H1 (cell line): ENCODE results near the gene THOC7. TPM values are rescaled to one million over a fixed set of nuclear protein-coding genes. Genes with fewer than 3 reads are reported as not detected.
A peak's percentile ranks its signal among the peaks of the same experiment; 100 is the strongest.

Source experiments
- BRCA1 ChIP-seq: IDR thresholded peaks from 2 replicates; pipeline ENCODE4 v1.6.1; 2012; ENCODE audit warnings: low read depth, low read length, improper control_type of control experiment
- CEBPB ChIP-seq: IDR thresholded peaks from 2 replicates; pipeline ENCODE4 v1.6.1; 2012; ENCODE audit warnings: low read depth, low read length
- CTBP2 ChIP-seq: IDR thresholded peaks from 2 replicates; pipeline ENCODE4 v1.7.0; 2011; ENCODE audit warnings: borderline replicate concordance, mild to moderate bottlenecking, moderate library complexity, mixed read lengths, low read length; ENCODE audit not compliant: insufficient read depth, insufficient read length
- GABPA ChIP-seq: IDR thresholded peaks from 2 replicates; pipeline ENCODE4 v1.6.1; 2011; ENCODE audit warnings: mild to moderate bottlenecking, low read length, moderate library complexity, borderline replicate concordance; ENCODE audit not compliant: insufficient read depth
- JUND ChIP-seq: IDR thresholded peaks from 2 replicates; pipeline ENCODE4 v1.6.1; 2011; ENCODE audit warnings: mild to moderate bottlenecking, improper control_type of control experiment, low read length
- PHF8 ChIP-seq: fragments of 200-600 bp; sonication (generic); conservative IDR thresholded peaks from 2 replicates; pipeline ENCODE4 v1.7.1; 2012; ENCODE audit warnings: low read depth, mild to moderate bottlenecking, inconsistent platforms, low read length, moderate library complexity
- RBBP5 ChIP-seq: IDR thresholded peaks from 2 replicates; pipeline ENCODE4 v1.7.1; 2012; ENCODE audit warnings: low read depth, mild to moderate bottlenecking, inconsistent platforms, low read length, moderate library complexity, borderline replicate concordance
- RNF2 ChIP-seq: fragments of 200-900, 300-1000 bp; sonication (generic); IDR thresholded peaks from 2 replicates; pipeline ENCODE4 v1.7.1; 2016; ENCODE audit warnings: borderline replicate concordance, low read depth, mild to moderate bottlenecking, antibody characterized with exemption, low read length; ENCODE audit not compliant: poor library complexity, severe bottlenecking; ENCODE audit errors: missing control alignments
- SAP30 ChIP-seq: fragments of 300-600 bp; sonication (generic); IDR thresholded peaks from 2 replicates; pipeline ENCODE4 v1.7.1; 2012; ENCODE audit warnings: low read length, moderate library complexity, mild to moderate bottlenecking, inconsistent platforms; ENCODE audit not compliant: insufficient read depth, insufficient replicate concordance
- SP2 ChIP-seq: IDR thresholded peaks from 2 replicates; pipeline ENCODE4 v1.6.1; 2012; ENCODE audit warnings: mild to moderate bottlenecking, low read length, inconsistent platforms
- TAF1 ChIP-seq: IDR thresholded peaks from 2 replicates; pipeline ENCODE4 v1.6.1; 2011; ENCODE audit warnings: mild to moderate bottlenecking, low read depth, low read length
- TAF7 ChIP-seq: optimal IDR thresholded peaks from 2 replicates; pipeline ENCODE3; 2011; ENCODE audit warnings: low read depth, mild to moderate bottlenecking, inconsistent platforms, low read length, moderate library complexity, borderline replicate concordance
- polyA plus RNA-seq, 7 experiments: library from polyadenylated mRNA; depleted of rRNA in 3 of 7; stranded (reverse) in 5 of 7; unstranded in 2 of 7; fragments of >200 nt in 5 of 7; fragments of 200-250 nt in 2 of 7; gene quantifications; 1 replicate in 5 of 7; 2 replicates in 1 of 7; 4 replicates in 1 of 7; pipeline versions ENCODE4 v1.2.1 to v1.2.3, GENCODE V29; 2011 to 2013; ENCODE audit warnings: missing spikeins in 2 of 7, mixed read lengths in 2 of 7
- total RNA-seq: library from RNA; stranded (reverse); fragmentation: NEBNext Ultra II Directional; extraction: Animal tissue kit (Norgen Biotek cat#: 25700); gene quantifications from 2 replicates; pipeline ENCODE4 v1.2.1, GENCODE V29; 2021
- TF ChIP-seq, protein P1 (sequence below): IDR thresholded peaks from 2 replicates; pipeline ENCODE4 v1.6.1; 2011; ENCODE audit warnings: low read depth, mild to moderate bottlenecking, low read length; ENCODE audit not compliant: insufficient read depth
- TF ChIP-seq, protein P2 (sequence below), 3 experiments: IDR thresholded peaks; 1 replicate in 2 of 3; 2 replicates in 1 of 3; pipeline versions ENCODE4 v1.5.1 to v1.6.1; 2011; ENCODE audit warnings: low read length in 3 of 3, mild to moderate bottlenecking in 3 of 3, inconsistent platforms in 2 of 3, low read depth in 1 of 3, moderate library complexity in 1 of 3; ENCODE audit not compliant: insufficient read depth in 1 of 3; ENCODE audit errors: control extremely low read depth in 1 of 3

Gene THOC7
- total and polyA plus RNA-seq, 2 of the 8 experiments (the other 6 are each of a cell fraction or from before 2014, with no cell fraction given), result 18.7 to 74.0 TPM

DNA sequence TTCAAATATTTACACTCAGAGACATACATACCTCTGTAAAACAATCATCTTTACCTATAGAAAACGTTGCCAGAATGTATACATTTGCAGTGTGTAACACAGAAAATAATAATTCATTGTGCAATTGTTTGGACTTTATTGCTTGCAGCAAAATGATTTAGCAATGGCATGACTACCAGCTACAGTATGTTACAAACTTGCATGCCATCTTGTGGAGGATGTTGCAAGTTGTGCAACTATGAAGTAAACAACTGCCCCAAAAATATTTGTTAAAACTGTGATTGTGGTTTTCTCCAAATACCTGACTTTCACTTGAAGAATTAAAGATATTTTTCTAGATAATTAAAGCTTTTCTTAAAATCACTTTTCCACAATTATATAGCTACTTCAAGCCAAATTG lies 71.6 kb downstream of the THOC7 start (continued):
- TF ChIP-seq BRCA1, result no peak
- 0 out of 2 replicates have a peak, but pooled peaks have one; percentile 57 for TF ChIP-seq CEBPB
- TF ChIP-seq SAP30, result no peak
- TF ChIP-seq, protein P1, sequence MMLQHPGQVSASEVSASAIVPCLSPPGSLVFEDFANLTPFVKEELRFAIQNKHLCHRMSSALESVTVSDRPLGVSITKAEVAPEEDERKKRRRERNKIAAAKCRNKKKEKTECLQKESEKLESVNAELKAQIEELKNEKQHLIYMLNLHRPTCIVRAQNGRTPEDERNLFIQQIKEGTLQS, result no peak
- no peak for TF ChIP-seq TAF1
- no peak for TF ChIP-seq TAF7
- TF ChIP-seq CTBP2, result no peak
- TF ChIP-seq GABPA, result no peak
- TF ChIP-seq JUND, result no peak
- TF ChIP-seq, protein P2, sequence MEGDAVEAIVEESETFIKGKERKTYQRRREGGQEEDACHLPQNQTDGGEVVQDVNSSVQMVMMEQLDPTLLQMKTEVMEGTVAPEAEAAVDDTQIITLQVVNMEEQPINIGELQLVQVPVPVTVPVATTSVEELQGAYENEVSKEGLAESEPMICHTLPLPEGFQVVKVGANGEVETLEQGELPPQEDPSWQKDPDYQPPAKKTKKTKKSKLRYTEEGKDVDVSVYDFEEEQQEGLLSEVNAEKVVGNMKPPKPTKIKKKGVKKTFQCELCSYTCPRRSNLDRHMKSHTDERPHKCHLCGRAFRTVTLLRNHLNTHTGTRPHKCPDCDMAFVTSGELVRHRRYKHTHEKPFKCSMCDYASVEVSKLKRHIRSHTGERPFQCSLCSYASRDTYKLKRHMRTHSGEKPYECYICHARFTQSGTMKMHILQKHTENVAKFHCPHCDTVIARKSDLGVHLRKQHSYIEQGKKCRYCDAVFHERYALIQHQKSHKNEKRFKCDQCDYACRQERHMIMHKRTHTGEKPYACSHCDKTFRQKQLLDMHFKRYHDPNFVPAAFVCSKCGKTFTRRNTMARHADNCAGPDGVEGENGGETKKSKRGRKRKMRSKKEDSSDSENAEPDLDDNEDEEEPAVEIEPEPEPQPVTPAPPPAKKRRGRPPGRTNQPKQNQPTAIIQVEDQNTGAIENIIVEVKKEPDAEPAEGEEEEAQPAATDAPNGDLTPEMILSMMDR (IDR thresholded peaks at IDR 0.05; ENCODE audit: control extremely low read depth in 1 of 3, insufficient read depth in 1 of 3, low read depth in 1 of 3, low read length in 3 of 3), result peak in 2 of 3 experiments; percentile 35 to 36; a peak in 2 of 4 replicates
- TF ChIP-seq SP2, result no peak
- no peak for TF ChIP-seq RBBP5
- TF ChIP-seq RNF2, result no peak
- TF ChIP-seq PHF8, result no peak
- TF ChIP-seq, all 59 proteins: peak for 3
